HL-60 (cell line): ENCODE measurements around the gene E2F4.

Experiments used
- DNase-seq, 2 experiments: peaks; one replicate each; pipeline ENCODE4 v3.0.0-alpha.2; 2010 to 2020; ENCODE audit warnings: low read depth in 1 of 2, low spot score in 1 of 2
- H3K27ac ChIP-seq: fragments of 250-450 bp; sonication (Bioruptor Pico); replicated peaks from 2 replicates; pipeline ENCODE4 v1.5.1; 2020; ENCODE audit warnings: mild to moderate bottlenecking, moderate library complexity
- H3K27me3 ChIP-seq: fragments of 250-450 bp; sonication (Bioruptor Pico); 2 replicates; pipeline ENCODE4 v1.5.1; 2021; ENCODE audit warnings: mild to moderate bottlenecking, moderate library complexity; ENCODE audit not compliant: insufficient read depth, poor library complexity, severe bottlenecking
- H3K4me3 ChIP-seq: replicated peaks from 2 replicates; pipeline ENCODE4 v1.5.1; 2011; ENCODE audit warnings: mild to moderate bottlenecking, control low read depth, low read length; ENCODE audit not compliant: insufficient read depth
- CTCF ChIP-seq: IDR thresholded peaks from one replicate; pipeline ENCODE4 v1.5.1; 2011; ENCODE audit warnings: low read length, control low read depth, inconsistent platforms; ENCODE audit not compliant: insufficient read depth
- GABPA ChIP-seq: IDR thresholded peaks from 2 replicates; pipeline ENCODE4 v1.6.1; 2012; ENCODE audit warnings: low read depth
- POLR2AphosphoS5 ChIP-seq: IDR thresholded peaks from 2 replicates; pipeline ENCODE4 v1.6.1; 2012; ENCODE audit warnings: low read depth
- REST ChIP-seq: IDR thresholded peaks from 2 replicates; pipeline ENCODE4 v1.6.1; 2012; ENCODE audit warnings: low read depth; ENCODE audit not compliant: insufficient replicate concordance
- SPI1 ChIP-seq: IDR thresholded peaks from 2 replicates; pipeline ENCODE4 v1.6.1; 2012; ENCODE audit warnings: low read depth, mild to moderate bottlenecking, borderline replicate concordance

Gene E2F4

GRCh38 chr16:67157106-67157748 lies 34.7 kb upstream of the E2F4 start:
- H3K4me3 ChIP-seq: no peak overlapping the region
- TF ChIP-seq REST (no peak), CTCF (no peak), GABPA (no peak), POLR2AphosphoS5 (no peak), SPI1 (no peak)
- DNase-seq: no peak
- peaks cover 2% of the 10 kb centered on the region for H3K27me3 ChIP-seq
- no peak overlapping the region for H3K27ac ChIP-seq

- Histone ChIP-seq H3K4me3 (no peak overlapping the region), H3K27me3 (peaks cover 10% of the 10 kb centered on the region), H3K27ac (no peak overlapping the region)
- no peak for DNase-seq
- TF ChIP-seq SPI1 (no peak), POLR2AphosphoS5 (no peak), CTCF (no peak), REST (no peak), GABPA (no peak)
These were observed 33.9 kb upstream of the E2F4 start for GRCh38 chr16:67157892-67158635.

- H3K27ac ChIP-seq: peak overlapping the region; percentile 44; the same call in 1 of the 2 replicates
- H3K27me3 ChIP-seq: peaks cover 18% of the 10 kb centered on the region
- no peak for TF ChIP-seq CTCF
- no peak for TF ChIP-seq POLR2AphosphoS5
- TF ChIP-seq GABPA: no peak
- no peak for TF ChIP-seq SPI1
- TF ChIP-seq REST: no peak
- H3K4me3 ChIP-seq: peak overlapping the region; percentile 95
- no peak for DNase-seq
These were observed 33.0 kb upstream of the E2F4 start for GRCh38 chr16:67158637-67159600.
